ENCODE results near the gene ABCC6. TPM values are rescaled to one million over a fixed set of nuclear protein-coding genes. Genes with fewer than 3 reads are reported as not detected.

The ABCC6 gene
- total and polyA plus RNA-seq, 12 donors: 0.17 to 3.8 (median 1.0) TPM

GRCh38 chr16:16189842-16190241 lies 33.5 kb downstream of the ABCC6 start:
- TF ChIP-seq CTCF (IDR thresholded peaks at IDR 0.05): no peak
- Histone ChIP-seq H3K4me3 (no peak overlapping the region), H3K9me3 (no peaks in the 10 kb centered on the region), H3K4me1 (no peaks in the 10 kb centered on the region), H3K27ac (no peak overlapping the region), H3K36me3 (no peaks in the 10 kb centered on the region), H3K27me3 (no peaks in the 10 kb centered on the region)
- 69 to 75% methylated on average over 8 of the region's 8 CpGs for WGBS, 2 donors
- ATAC-seq (no peak), DNase-seq (no peak)
- intact Hi-C loops (cut with DNase I): loop anchor here in 3 of 10 donors (5.0 to 10.0 kb wide), 2 partner anchors 423 to 425 kb away; no protein-coding TSS in a partner anchor

- intact Hi-C loops (cut with DNase I): no loop called here
- ATAC-seq (no peak), DNase-seq (no peak)
- Histone ChIP-seq H3K36me3 (no peaks in the 10 kb centered on the region), H3K27me3 (no peaks in the 10 kb centered on the region), H3K27ac (no peak overlapping the region), H3K4me1 (no peaks in the 10 kb centered on the region), H3K4me3 (no peak overlapping the region), H3K9me3 (no peaks in the 10 kb centered on the region)
- 87 to 90% methylated on average over 13 of the region's 13 CpGs for WGBS, 2 donors
- TF ChIP-seq CTCF (IDR thresholded peaks at IDR 0.05): no peak
Observed at GRCh38 chr16:16188827-16189226, 34.5 kb downstream of the ABCC6 start.

- ATAC-seq: no peak
- no peaks in the 10 kb centered on the region for H3K4me1 ChIP-seq
- no peaks in the 10 kb centered on the region for H3K9me3 ChIP-seq
- H3K27ac ChIP-seq: no peak overlapping the region
- no peaks in the 10 kb centered on the region for H3K27me3 ChIP-seq
- WGBS, 2 donors: 87 to 94% methylated on average over 11 of the region's 11 CpGs
- no peak for TF ChIP-seq CTCF (IDR thresholded peaks at IDR 0.05)
- no peak for DNase-seq
- H3K4me3 ChIP-seq: no peak overlapping the region
- no peaks in the 10 kb centered on the region for H3K36me3 ChIP-seq
- intact Hi-C loops (cut with DNase I): no loop called here
Observed at GRCh38 chr16:16186820-16187219, 36.5 kb downstream of the ABCC6 start.

GRCh38 chr16:16185095-16185494 lies 38.2 kb downstream of the ABCC6 start:
- WGBS, 2 donors: 67 to 74% methylated on average over 4 of the region's 4 CpGs
- DNase-seq (no peak), ATAC-seq (no peak)
- no peaks in the 10 kb centered on the region for H3K9me3 ChIP-seq
- no peaks in the 10 kb centered on the region for H3K4me1 ChIP-seq
- H3K27ac ChIP-seq: no peak overlapping the region
- H3K4me3 ChIP-seq: no peak overlapping the region
- H3K27me3 ChIP-seq: no peaks in the 10 kb centered on the region
- intact Hi-C loops (cut with DNase I): no loop called here
- no peaks in the 10 kb centered on the region for H3K36me3 ChIP-seq
- TF ChIP-seq CTCF (IDR thresholded peaks at IDR 0.05): no peak
